ENCODE data around the gene GRK2. TPM values are rescaled to one million over a fixed set of nuclear protein-coding genes. Genes with fewer than 3 reads are reported as not detected.

The GRK2 gene
- total and polyA plus RNA-seq, 2 donors (not counting 1 experiment from before 2014, with no cell fraction given): 294 to 534 TPM

DNA sequence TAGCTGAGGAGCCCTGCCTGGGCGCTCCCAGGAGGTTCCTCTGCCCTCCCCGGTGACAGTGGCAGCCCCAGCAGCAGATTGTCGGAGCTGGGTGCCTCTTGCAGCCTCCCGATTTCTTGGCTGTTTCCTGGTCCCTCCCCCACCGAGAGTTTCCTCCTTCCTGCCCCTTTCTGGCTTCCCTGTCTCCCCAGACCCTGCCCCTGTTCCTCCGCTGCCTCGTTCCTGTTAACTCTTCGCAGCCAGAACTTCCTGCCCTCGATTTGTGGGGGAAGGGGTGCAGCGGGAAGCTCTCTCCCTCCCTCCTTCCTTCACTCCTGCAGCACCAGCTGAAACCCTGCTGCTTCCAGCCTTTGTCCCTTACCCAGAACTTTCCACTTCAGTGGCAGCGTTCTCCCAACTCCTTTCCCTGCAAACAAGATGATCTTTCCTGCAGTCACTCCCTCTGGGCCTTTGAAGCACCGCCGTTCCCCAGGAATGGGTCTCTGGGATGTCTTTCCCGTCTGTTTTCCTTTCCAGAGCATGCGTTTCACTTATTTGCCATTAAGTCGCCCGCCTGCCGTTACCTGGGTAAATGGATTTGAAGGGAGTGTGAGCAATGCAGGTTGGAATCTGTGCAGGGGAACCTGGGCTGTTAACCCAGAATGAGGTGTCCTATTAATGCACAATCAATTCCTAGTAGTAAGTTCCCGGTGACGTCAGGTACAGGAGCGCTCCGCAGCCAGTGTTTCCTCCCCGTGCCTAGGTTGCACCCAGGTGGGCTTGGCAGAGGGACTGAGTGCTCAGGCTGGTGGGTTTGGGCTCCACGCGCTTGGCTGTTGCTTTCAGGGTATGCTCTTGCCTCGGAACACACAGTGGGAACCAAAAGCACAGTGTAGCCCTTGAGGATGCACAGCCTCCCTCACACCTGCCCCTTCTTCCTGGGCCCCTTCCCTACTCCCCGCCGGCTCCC is 4.3 kb downstream of the GRK2 start:
- CTCF ChIA-PET: interaction anchor here (1.0 to 4.7 kb wide), 11 partner anchors 7 to 217 kb away, joined by 3 to 46 read pairs (median 6); partner anchors contain the start of gene ANKRD13D

More for the DNA sequence above, 4.3 kb downstream of the GRK2 start:
- Histone ChIP-seq H3K9me3 (ENCODE audit: control extremely low read depth in 1 of 3, control insufficient read depth in 2 of 3, insufficient read depth in 1 of 3, low read length in 2 of 3) (no peaks in the 10 kb centered on the region), H3K4me2 (replicated peaks; ENCODE audit: low read depth, low read length, poor library complexity, severe bottlenecking) (peak overlapping the region; percentile 92), H4K20me1 (ENCODE audit: control insufficient read depth, insufficient read depth, low read length, poor library complexity, severe bottlenecking) (peaks cover 84% of the 10 kb centered on the region), H3K4me3 (ENCODE audit: control extremely low read depth in 1 of 5, extremely low read depth in 1 of 5, insufficient read depth in 1 of 5, low read depth in 2 of 5, low read length in 4 of 5) (peak overlapping the region; percentile 61 to 89 (median 84)), H3K27ac (ENCODE audit: low read length in 2 of 2) (peak overlapping the region; percentile 73 to 82), H3K4me1 (ENCODE audit: control insufficient read depth in 2 of 2, insufficient read depth in 2 of 2, low read length in 2 of 2) (peaks cover 85 to 87% of the 10 kb centered on the region in 2 donors), H3K27me3 (replicated peaks in 1 of 4; ENCODE audit: control extremely low read depth in 1 of 4, control insufficient read depth in 3 of 4, insufficient read depth in 4 of 4, low read length in 3 of 4) (no peaks in the 10 kb centered on the region), H2AFZ (ENCODE audit: insufficient read depth, low read depth, low read length, poor library complexity, severe bottlenecking) (no peak overlapping the region), H3K9ac (ENCODE audit: low read length) (peak overlapping the region; percentile 95), H3K79me2 (ENCODE audit: control insufficient read depth, insufficient read depth, low read length) (peaks cover 96% of the 10 kb centered on the region), H3K36me3 (replicated peaks in 1 of 2; ENCODE audit: control extremely low read depth in 1 of 2, control insufficient read depth in 1 of 2, extremely low read depth in 1 of 2, insufficient read depth in 2 of 2, low read length in 1 of 2) (peaks cover 0 to 68% of the 10 kb centered on the region in 2 experiments)
- no peak for TF ChIP-seq CTCF (IDR thresholded peaks at IDR 0.05)
- no peak for TF ChIP-seq EZH2 (IDR thresholded peaks at IDR 0.05; ENCODE audit: borderline replicate concordance, insufficient read depth, low read depth, low read length, poor library complexity, severe bottlenecking)
- H3K4me1 Mint-ChIP-seq: peaks cover 86% of the 10 kb centered on the region
- POLR2A ChIA-PET: interaction anchor here (0.6 to 7.8 kb wide), 8 partner anchors 7 to 174 kb away, joined by 3 to 131 read pairs (median 7); partner anchors contain the start of genes ANKRD13D and RAD9A
- no peaks in the 10 kb centered on the region for H3K9me3 Mint-ChIP-seq (ENCODE audit: insufficient read depth)
- 4% methylated on average over 23 of the region's 28 CpGs for WGBS (ENCODE audit: insufficient coverage)
- H3K27me3 Mint-ChIP-seq: no peaks in the 10 kb centered on the region
- H3K27ac Mint-ChIP-seq: peak overlapping the region; percentile 98
- intact Hi-C loops (cut with micrococcal nuclease): no loop called here
- ATAC-seq (ENCODE audit: low read depth) (no peak), DNase-seq (peak; percentile 52)
- H3K4me3 Mint-ChIP-seq: peak overlapping the region; percentile 98

All from B cell (primary cell).